Activated CD4-positive, alpha-beta T cell treated with anti-CD3 and anti-CD28 coated beads, Interleukin-2, amount 10 ng/mL, durations not matched to agents 24 days and 14 days (primary cell): ENCODE results near the gene SYT1. TPM values are rescaled to one million over a fixed set of nuclear protein-coding genes. Genes with fewer than 3 reads are reported as not detected.
A peak's percentile ranks its signal among the peaks of the same experiment; 100 is the strongest.

ENCODE experiments used
- DNase-seq: peaks from one replicate; pipeline ENCODE4 v3.0.0; 2022
- H3K27ac Mint-ChIP-seq: one replicate; pipeline ENCODE4 v1.8.0; 2022; ENCODE audit warnings: mild to moderate bottlenecking, mixed read lengths
- H3K27me3 Mint-ChIP-seq: one replicate; pipeline ENCODE4 v1.8.0; 2022; ENCODE audit warnings: mixed read lengths
- H3K36me3 Mint-ChIP-seq: one replicate; pipeline ENCODE4 v1.8.0; 2022; ENCODE audit warnings: low read depth, mild to moderate bottlenecking, mixed read lengths
- H3K4me1 Mint-ChIP-seq: one replicate; pipeline ENCODE4 v1.8.0; 2021; ENCODE audit warnings: mixed read lengths
- H3K4me3 Mint-ChIP-seq: one replicate; pipeline ENCODE4 v1.8.0; 2022; ENCODE audit warnings: mild to moderate bottlenecking, moderate library complexity, mixed read lengths
- H3K9me3 Mint-ChIP-seq: one replicate; pipeline ENCODE4 v1.8.0; 2021; ENCODE audit warnings: mixed read lengths
- intact Hi-C: fragments of 100-400 bp; cut with micrococcal nuclease; formaldehyde crosslinking; loops from one replicate; pipeline ENCODE4 v1.15.1; 2023
- total RNA-seq: library from RNA; stranded (reverse); gene quantifications from 2 replicates; pipeline ENCODE4 v1.2.3, GENCODE V29; 2022

SYT1 gene
- total RNA-seq, 1 donor from 2014 or later = not detected

DNA sequence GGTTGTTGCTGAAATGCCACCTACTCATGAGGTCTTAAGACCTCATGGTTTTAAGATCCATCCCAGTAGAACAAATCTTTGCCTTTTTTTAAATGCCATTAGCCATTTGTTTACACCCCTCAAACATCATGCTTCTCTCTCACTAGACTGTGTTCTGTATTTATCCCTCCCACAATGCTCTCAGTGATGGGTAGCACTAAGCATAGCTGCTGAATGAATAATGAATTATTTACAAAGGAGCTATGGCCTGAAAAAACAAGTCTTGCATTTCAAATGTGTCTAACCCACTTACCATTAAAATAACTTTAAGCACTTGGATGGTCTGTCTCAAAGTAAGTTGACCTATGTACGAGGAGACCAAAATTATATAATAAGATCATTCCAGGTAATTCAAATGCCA, 491.6 kb downstream of the SYT1 start:
- DNase-seq = no peak
- intact Hi-C loops = no loop called here
- no peaks in the 10 kb centered on the region for H3K36me3 Mint-ChIP-seq
- H3K27me3 Mint-ChIP-seq = no peaks in the 10 kb centered on the region
- H3K9me3 Mint-ChIP-seq = no peaks in the 10 kb centered on the region
- no peak overlapping the region for H3K4me3 Mint-ChIP-seq
- no peak overlapping the region for H3K27ac Mint-ChIP-seq
- H3K4me1 Mint-ChIP-seq = no peaks in the 10 kb centered on the region

DNA sequence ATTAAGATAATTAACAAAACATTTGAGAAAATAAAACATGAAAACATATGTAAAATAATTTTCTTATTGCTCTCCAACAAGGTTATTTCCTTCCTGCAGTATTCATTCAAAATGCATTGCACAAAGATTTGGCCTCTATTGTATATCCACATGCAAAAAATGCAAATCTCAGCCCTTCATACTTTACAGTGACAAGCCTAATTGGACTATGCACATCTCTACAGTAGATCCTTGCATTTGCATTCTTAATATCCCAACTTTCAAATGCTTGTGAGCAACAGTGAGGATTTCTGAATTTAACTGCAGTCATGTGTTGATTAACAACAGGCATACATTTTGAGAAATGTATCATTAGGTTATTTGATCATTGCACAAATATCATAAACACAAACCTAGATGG, 492.5 kb downstream of the SYT1 start:
- Mint-ChIP-seq H3K4me3 (no peak overlapping the region), H3K9me3 (no peaks in the 10 kb centered on the region), H3K27ac (no peak overlapping the region), H3K27me3 (no peaks in the 10 kb centered on the region), H3K4me1 (no peaks in the 10 kb centered on the region), H3K36me3 (no peaks in the 10 kb centered on the region)
- intact Hi-C loops = no loop called here
- DNase-seq = no peak

DNA sequence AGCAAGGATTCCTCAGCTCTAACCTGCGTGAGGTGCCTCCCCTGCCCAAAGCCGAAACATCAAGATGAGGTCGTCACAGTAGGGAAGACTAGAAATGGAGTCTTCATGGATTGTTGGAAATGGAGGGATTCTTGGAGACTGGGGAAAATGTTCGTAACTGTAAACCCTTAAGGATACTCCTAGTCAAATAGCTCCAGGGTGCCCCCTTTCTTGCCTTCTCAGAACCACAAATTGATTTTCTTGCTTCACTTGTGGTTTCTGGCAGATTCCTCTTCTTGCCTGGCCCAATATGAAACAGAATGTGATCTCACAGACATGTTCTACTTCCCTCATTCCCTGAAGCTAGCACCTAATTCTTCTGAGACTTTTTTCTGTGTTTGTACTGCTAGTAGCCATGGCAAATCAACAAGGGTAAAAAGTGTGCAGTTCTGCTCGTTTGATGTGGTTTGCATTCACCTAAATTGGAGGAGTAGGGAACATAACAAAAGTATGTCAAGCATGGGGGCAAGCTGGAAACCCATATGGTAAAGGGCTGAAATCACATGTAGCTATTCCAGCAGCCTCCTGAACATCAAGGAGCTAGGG, 494.2 kb downstream of the SYT1 start:
- Mint-ChIP-seq H3K36me3 (no peaks in the 10 kb centered on the region), H3K27me3 (no peaks in the 10 kb centered on the region), H3K9me3 (no peaks in the 10 kb centered on the region), H3K27ac (no peak overlapping the region), H3K4me3 (no peak overlapping the region), H3K4me1 (no peaks in the 10 kb centered on the region)
- intact Hi-C loops = no loop called here
- DNase-seq = no peak

DNA sequence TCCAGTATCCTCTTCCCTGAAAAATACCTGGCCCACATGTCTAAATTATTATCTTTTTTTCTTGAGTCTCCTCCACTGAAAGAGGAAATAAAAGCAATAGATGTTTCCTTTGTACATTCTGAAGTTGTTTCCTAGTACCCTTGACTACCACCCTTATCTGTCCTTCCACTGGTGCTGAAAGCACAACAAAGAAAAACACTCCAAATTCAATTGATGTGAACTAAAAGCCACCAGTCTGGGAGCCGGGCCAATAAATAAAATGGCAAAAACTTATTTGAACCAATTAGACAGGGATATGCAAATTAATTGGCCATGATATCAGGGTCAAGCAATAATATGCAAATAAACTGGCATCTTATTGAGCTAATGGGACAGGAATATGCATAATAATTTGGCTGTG, 495.7 kb downstream of the SYT1 start:
- DNase-seq = no peak
- Mint-ChIP-seq H3K27ac (no peak overlapping the region), H3K27me3 (no peaks in the 10 kb centered on the region), H3K4me1 (no peaks in the 10 kb centered on the region), H3K4me3 (no peak overlapping the region), H3K9me3 (no peaks in the 10 kb centered on the region), H3K36me3 (no peaks in the 10 kb centered on the region)
- intact Hi-C loops = no loop called here

DNA sequence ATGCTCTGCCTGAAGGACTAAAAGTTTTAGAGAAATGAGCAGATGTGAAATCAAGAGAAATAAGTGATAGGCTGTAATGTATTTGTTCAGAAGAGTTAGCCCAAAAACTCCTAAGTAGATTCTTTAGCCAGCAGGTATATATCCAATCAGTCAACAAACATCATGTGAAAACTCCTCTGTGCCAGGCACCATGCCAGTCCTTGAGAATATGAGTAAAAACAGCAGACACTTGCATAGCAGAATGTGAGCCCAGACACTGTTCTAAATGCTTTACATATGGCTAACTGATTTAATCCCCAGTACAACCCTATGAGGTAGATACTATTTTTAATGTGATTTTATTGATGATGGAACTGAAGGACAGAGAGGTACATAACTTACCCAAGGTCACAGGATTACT, 496.4 kb downstream of the SYT1 start:
- intact Hi-C loops = no loop called here
- H3K27ac Mint-ChIP-seq = no peak overlapping the region
- H3K4me3 Mint-ChIP-seq = no peak overlapping the region
- no peaks in the 10 kb centered on the region for H3K27me3 Mint-ChIP-seq
- H3K9me3 Mint-ChIP-seq = no peaks in the 10 kb centered on the region
- H3K36me3 Mint-ChIP-seq = no peaks in the 10 kb centered on the region
- no peak for DNase-seq
- H3K4me1 Mint-ChIP-seq = no peaks in the 10 kb centered on the region

DNA sequence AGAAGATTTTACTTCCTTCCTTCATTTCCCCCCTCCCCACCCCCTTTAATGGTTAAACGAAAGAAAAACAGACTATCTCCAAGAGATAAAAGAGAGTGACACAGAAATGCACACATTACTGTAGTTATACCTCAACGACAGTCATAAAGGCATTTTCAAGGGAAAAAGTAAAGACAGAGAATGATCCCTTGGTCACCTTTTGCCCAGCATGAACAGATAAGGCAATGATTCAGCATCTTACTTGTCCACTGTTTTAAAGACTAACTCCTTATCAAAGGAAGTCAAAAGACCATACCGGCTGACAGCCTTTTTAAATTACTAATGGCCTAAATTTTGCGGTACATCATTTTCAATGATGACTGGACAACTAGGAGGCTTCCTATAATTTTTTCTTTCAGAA, 499.6 kb downstream of the SYT1 start:
- Mint-ChIP-seq H3K4me1 (no peaks in the 10 kb centered on the region), H3K27ac (no peak overlapping the region), H3K27me3 (no peaks in the 10 kb centered on the region), H3K36me3 (no peaks in the 10 kb centered on the region), H3K4me3 (no peak overlapping the region), H3K9me3 (no peaks in the 10 kb centered on the region)
- DNase-seq = no peak
- intact Hi-C loops = no loop called here

DNA sequence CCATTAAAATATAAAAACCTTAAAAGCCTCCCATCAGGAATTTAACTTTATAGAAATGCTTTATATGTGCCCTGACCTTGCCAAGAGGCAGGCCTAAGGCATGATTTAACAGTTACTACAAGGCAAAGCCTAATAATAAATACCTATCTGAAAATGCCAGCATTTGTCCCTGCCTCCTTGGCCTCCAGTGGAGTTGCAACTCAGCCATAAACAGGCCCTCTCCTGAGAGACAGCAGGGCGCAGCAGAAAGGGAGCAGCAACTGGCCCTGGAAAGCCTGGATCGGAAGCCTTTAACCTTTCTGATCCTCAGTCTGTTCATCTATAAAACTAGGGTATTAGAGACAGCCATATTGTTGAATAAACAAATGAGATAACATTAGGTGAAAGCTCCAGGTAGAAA, 501.8 kb downstream of the SYT1 start:
- H3K27me3 Mint-ChIP-seq = no peaks in the 10 kb centered on the region
- H3K27ac Mint-ChIP-seq = no peak overlapping the region
- intact Hi-C loops = no loop called here
- H3K4me3 Mint-ChIP-seq = no peak overlapping the region
- H3K9me3 Mint-ChIP-seq = no peaks in the 10 kb centered on the region
- H3K36me3 Mint-ChIP-seq = no peaks in the 10 kb centered on the region
- no peak for DNase-seq
- H3K4me1 Mint-ChIP-seq = no peaks in the 10 kb centered on the region

DNA sequence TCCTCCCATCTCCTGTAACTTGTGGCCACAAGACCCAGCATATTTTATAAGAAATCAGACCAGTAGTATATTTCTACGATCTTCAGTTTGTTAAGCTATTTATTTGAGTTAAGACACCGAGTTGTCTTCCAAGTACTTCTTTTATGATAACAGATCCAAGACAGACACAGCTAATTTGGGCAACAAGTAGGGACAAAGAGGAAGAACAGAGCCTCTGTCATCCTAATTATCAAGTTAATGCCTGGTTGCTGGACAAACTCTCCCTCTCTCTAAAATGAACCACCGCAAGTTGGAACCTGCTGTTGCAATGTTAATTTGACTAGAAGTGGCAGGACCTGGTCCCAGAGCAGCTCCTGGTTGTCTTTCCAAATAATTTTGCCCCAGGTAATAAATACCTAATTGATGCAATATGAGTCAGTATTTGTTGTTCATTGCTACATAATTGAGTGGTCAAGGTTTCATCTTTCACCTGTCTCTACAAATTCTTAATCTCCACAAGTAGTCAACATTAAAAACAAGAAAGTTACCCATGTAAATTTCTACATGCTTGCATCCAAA, 502.5 kb downstream of the SYT1 start:
- Mint-ChIP-seq H3K27ac (no peak overlapping the region), H3K36me3 (no peaks in the 10 kb centered on the region), H3K4me3 (no peak overlapping the region), H3K4me1 (no peaks in the 10 kb centered on the region), H3K27me3 (no peaks in the 10 kb centered on the region), H3K9me3 (no peaks in the 10 kb centered on the region)
- intact Hi-C loops = no loop called here
- no peak for DNase-seq

DNA sequence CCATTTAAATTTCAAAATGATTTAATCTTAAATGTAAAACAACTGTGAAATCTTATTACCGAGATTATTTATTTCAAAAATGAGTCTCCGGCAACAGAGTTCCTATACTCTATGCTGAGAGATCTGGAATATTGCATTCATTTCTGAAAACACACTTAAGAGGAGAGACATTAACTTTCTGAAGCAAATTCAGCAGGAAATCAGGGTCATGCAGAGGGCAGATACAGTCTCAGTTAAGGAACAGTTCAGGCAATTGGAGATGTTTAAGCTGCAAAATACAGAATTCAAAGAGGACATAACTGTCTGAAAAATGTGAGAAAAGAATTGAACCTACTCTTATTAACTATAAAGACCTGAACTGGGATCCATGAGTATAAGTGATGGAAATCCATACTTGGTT, 505.4 kb downstream of the SYT1 start:
- H3K9me3 Mint-ChIP-seq = no peaks in the 10 kb centered on the region
- no peaks in the 10 kb centered on the region for H3K4me1 Mint-ChIP-seq
- no peaks in the 10 kb centered on the region for H3K36me3 Mint-ChIP-seq
- no peak overlapping the region for H3K4me3 Mint-ChIP-seq
- no peak for DNase-seq
- no peak overlapping the region for H3K27ac Mint-ChIP-seq
- intact Hi-C loops = no loop called here
- no peaks in the 10 kb centered on the region for H3K27me3 Mint-ChIP-seq

DNA sequence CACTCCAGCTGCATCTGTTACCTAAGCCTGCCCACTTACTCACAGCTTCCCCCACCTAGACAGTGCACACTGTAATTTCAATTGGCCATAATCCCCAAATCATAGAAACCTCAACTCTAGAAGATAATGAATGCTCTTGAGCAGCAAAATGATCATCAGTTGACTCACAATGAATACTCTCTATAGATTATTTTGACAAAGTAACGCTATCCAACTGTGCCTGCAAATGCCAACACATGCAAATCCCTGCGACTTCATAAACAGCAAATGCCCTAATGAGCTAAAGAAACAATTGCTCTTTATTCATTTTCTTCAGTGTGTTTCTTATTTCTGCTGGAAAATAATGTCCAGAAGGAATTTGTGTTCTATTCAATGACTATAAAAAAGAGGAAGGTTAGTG, 506.7 kb downstream of the SYT1 start:
- DNase-seq = no peak
- H3K4me1 Mint-ChIP-seq = no peaks in the 10 kb centered on the region

DNA sequence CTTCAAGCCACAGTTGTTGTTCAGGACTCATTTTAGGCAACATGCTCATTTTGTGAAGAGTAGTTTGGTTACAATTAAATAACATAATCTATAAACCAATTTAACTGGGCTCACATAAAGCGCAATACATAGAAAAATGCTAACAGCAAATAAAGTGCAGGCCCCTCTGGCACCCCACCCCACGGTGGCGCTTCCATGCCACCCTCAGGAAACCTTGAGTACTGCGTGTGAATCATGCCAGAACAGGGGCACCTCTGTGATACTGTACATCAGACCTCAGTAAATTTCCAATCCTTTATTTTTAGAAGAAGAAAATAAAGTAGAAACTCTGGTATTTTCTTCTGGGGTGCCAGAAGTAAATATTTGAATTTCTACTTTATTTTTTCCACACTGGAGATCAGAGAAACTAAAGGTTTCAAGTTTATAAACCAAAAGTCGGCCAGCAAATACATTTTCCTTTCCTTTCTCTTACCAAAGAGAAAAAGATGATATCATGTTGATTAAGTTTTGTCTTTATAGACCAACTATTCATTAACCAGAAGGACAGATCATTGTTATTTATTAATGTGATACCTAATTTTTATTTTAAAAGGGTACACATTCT, 509.4 kb downstream of the SYT1 start:
- Mint-ChIP-seq H3K36me3 (no peaks in the 10 kb centered on the region), H3K4me1 (no peaks in the 10 kb centered on the region), H3K27ac (no peak overlapping the region), H3K4me3 (no peak overlapping the region), H3K9me3 (peaks cover 4% of the 10 kb centered on the region), H3K27me3 (no peaks in the 10 kb centered on the region)
- intact Hi-C loops = no loop called here
- peak; percentile 56 for DNase-seq

More for the DNA sequence above, 506.7 kb downstream of the SYT1 start:
- H3K36me3 Mint-ChIP-seq = no peaks in the 10 kb centered on the region
- H3K4me3 Mint-ChIP-seq = no peak overlapping the region
- H3K9me3 Mint-ChIP-seq = no peaks in the 10 kb centered on the region
- intact Hi-C loops = no loop called here
- H3K27ac Mint-ChIP-seq = no peak overlapping the region
- H3K27me3 Mint-ChIP-seq = no peaks in the 10 kb centered on the region

DNA sequence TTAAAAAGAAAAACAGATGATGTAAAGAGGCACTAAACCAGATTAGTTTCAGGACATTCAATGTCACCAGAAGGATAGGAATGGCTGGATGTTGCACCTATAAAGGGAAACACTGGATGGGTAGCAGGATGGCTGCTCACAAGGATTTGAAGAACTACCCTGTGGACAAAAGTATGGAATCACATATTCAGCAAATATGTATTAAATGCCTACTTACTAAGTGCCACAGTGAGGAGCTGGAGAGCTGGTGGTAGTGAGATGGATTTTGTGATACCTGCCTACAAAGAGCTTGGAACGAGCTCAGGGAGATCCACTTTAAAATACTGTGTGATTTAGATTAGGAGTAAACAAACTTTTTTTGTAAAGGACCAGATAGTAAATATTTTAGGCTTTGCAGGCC, 510.0 kb downstream of the SYT1 start:
- no peak overlapping the region for H3K27ac Mint-ChIP-seq
- intact Hi-C loops = no loop called here
- H3K9me3 Mint-ChIP-seq = peaks cover 4% of the 10 kb centered on the region
- H3K4me1 Mint-ChIP-seq = no peaks in the 10 kb centered on the region
- H3K27me3 Mint-ChIP-seq = no peaks in the 10 kb centered on the region
- no peak for DNase-seq
- H3K4me3 Mint-ChIP-seq = no peak overlapping the region
- no peaks in the 10 kb centered on the region for H3K36me3 Mint-ChIP-seq

DNA sequence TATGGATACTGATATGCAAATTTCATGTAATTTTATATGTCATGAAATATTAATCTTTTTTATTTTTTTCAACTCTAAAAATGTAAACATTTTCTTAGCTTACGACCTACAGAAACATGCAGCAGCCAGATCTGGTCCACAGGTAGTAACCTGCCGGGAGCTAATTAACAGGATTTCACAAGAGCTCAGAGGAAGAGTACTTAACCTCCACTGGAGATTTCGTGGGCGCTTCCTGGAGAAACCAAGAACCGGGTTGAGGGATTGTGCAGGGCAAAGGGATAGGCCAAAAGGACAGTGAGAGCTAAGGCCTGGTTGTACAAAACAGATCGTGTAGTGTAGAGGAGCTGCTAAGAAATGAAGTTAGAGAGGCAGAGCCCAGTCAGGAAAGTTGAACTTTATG, 510.5 kb downstream of the SYT1 start:
- no peak overlapping the region for H3K27ac Mint-ChIP-seq
- intact Hi-C loops = no loop called here
- no peaks in the 10 kb centered on the region for H3K27me3 Mint-ChIP-seq
- no peak for DNase-seq
- H3K9me3 Mint-ChIP-seq = peaks cover 4% of the 10 kb centered on the region
- no peak overlapping the region for H3K4me3 Mint-ChIP-seq
- H3K36me3 Mint-ChIP-seq = no peaks in the 10 kb centered on the region
- no peaks in the 10 kb centered on the region for H3K4me1 Mint-ChIP-seq

DNA sequence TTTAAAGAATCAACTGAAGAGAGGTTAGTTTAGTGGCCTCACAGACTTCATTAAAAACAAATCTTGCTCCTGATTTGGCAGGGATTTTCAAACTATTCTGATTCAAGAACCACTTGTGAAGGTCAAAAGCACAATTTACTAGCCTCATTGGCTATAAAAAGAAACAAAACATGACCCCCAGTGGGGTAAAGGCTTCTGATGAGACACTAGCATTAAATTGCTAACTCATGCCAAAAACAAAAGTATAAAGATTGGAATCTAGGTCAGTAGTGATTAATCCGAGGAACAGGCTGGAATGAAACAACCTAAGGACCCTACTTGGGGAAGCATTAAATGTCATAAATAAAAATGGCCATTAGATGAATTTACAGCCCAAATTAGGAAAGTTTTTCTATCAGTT, 513.9 kb downstream of the SYT1 start:
- no peak for DNase-seq
- Mint-ChIP-seq H3K36me3 (no peaks in the 10 kb centered on the region), H3K4me3 (no peak overlapping the region), H3K9me3 (peaks cover 4% of the 10 kb centered on the region), H3K27ac (no peak overlapping the region), H3K27me3 (no peaks in the 10 kb centered on the region), H3K4me1 (no peaks in the 10 kb centered on the region)
- intact Hi-C loops = no loop called here

DNA sequence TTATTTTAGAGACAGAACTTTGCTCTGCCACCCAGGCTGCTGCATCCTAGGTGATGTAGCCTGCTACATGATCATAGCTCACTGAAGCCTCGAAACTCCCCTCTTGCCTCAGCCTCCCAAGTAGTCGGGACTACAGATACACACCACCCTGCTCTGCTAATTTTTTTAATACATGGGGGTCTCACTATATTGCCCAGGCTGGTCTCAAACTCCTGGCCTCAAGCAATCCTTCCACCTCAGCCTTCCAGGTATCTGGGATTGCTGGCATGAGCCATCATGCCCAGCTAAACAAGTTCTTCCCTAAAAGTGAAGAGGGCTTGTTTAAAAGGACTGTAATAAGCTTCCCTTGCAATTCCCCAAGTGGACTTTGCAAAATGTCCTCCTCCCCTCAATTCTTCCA, 515.8 kb downstream of the SYT1 start:
- Mint-ChIP-seq H3K27me3 (no peaks in the 10 kb centered on the region), H3K4me1 (no peaks in the 10 kb centered on the region), H3K27ac (no peak overlapping the region), H3K4me3 (no peak overlapping the region), H3K9me3 (peaks cover 4% of the 10 kb centered on the region), H3K36me3 (no peaks in the 10 kb centered on the region)
- DNase-seq = no peak
- intact Hi-C loops = no loop called here
